GM21576 (cell line): Measurements from ENCODE around the gene REV3L.
"Not testable (repeated sequence)": the region's sequence is repeated elsewhere in the genome, so short reads cannot be mapped to it uniquely, and the experiment has no call there.

Experiments
- ATAC-seq: cut with Tn5 transposase; IDR thresholded peaks from one replicate; pipeline ENCODE4 v1.9.1; 2021; ENCODE audit warnings: mild to moderate bottlenecking, moderate library complexity; ENCODE audit not compliant: unreplicated experiment

Gene REV3L

DNA sequence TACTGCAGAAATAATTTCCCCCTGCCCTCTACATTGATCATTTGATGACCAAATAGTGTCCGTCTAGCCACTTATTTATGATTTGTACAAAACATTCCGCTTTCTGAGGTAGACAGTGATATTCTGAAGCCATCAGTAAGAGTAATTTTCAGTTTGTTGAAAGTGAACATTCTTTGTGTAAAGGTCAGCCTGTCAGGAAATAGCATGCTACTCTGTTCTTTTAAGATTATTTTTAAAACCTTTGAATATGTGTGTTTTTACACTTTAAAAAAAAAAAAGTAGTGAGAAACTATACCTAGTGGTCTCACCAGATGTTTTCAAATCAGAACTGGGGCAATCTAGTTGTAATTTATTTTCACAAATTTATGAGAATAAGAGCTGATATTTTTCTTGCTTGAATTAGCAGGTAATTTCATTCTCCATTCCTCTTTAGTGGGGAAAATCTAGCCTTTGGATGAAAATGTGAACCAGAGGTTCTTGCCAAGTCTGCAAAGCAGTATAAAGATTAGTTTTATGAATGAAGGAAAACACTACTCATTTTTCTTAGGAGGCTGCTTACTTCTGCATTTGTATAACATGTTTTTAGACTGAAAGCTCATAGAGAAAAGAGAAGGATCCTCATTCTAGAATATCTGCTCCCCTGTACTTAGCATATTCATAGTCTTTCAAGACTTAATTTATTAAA lies 12.1 kb upstream of the REV3L start:
- no peak for ATAC-seq

DNA sequence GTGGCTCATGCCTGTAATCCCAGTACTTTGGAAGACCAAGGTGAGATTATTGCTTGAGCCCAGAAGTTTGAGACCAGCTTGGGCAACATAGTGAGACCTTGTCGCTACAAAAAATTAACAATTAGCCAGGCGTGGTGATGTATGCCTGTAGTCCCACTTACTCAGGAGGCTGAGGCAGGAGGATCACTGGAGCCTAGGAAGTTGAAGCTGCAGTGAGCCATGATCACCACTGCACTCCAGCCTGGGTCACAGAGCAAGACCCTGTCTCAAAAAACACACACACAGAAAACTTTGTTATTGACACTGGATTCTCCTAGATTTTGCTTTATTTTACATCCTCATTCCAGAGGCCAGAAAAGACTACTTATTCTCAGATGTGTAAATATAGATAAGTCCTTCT lies 9.5 kb upstream of the REV3L start:
- ATAC-seq: no peak

DNA sequence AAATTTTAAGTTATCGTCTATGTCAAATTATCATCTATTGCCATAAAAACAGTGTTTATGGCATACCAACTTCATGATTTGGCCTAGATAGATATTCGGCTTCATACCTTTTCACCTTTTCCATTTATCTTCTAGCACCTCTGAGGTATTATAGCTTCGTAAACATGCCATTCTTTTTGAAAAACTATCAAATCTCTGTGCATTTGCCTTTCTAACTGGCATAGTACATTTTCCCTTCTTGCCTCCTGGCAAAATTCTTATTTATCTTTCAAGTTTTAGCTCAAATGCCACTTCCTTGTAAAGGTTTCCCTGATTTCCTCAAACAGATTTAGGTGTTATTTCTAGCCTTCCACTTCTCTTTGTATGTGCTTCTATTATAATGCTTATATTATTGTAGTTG lies 7.0 kb upstream of the REV3L start:
- ATAC-seq: no peak

DNA sequence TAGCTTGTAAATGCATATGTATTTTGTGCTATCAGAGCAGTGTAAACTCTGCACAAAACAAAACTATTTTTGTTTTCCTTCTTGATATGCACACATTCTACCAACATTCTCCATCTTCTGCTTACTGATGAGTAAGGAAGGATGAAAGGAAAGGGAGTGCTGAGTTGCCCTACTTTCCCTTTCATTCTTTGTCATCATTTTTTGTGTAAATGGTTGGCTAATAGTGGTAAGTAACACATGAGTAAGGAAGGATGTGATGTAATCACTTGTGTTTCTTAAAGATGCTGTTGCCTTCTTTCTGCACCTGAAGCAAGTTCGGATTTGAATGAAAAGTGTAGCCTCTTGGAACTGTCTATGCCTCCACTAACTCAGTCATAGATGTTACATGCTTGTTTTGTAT lies 4.6 kb upstream of the REV3L start:
- ATAC-seq: no peak

DNA sequence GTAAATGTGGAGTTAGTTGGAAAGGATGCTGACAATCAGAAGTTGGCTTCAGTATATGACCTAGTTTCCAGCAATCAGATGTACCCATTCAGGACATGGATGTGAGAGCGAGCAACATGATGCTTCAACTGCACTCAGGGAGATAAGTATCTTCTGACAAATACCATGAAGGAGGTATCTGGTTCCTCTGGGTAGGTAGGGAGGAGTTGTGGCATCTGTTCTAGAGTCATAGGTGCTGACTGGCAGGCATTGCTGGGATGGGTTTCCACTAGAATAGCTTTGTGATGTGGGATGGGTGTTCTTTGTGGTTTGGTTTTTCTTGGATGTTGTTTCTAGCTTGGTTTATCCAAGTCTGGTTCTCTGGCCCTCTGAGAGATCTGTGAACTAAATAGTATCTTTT lies 3.9 kb upstream of the REV3L start:
- no peak for ATAC-seq

DNA sequence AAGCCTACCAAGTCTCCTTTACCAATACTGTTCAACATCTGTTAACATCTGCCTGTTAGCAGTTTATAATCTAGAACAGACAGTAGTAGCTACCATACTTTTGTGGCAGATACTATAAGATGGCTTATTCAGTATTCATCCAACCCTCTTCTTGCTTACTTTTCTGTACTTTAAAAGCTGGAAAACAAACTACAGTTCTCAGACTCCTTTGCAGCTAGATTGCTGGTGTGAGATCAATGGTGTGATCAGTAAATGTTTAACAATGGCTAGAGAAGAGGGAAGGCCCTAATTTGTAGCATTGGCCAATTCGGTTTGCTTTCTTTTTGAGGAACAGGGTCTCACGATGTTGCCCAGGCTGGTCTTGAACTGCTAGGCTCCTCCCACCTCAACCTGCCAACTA lies 3.5 kb upstream of the REV3L start:
- no peak for ATAC-seq

DNA sequence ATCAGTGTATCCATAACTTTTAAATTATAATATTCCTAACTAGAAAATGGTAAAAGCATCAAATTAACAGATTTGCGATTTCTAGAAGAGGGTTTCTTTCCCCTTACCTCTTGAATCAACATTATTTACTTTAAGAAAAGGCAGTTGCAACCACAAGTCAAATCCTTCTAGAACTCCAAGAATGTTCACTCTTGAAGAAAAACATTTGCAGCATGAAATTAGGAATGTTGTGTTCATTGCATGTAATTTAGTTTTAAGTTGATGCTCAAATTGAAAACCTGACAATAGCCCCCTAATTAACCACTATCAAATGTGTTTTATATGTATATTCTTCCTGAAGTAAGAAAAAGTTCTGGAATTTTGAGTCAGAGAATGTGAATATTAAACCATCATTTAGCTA lies 2.3 kb upstream of the REV3L start:
- ATAC-seq: no peak

DNA sequence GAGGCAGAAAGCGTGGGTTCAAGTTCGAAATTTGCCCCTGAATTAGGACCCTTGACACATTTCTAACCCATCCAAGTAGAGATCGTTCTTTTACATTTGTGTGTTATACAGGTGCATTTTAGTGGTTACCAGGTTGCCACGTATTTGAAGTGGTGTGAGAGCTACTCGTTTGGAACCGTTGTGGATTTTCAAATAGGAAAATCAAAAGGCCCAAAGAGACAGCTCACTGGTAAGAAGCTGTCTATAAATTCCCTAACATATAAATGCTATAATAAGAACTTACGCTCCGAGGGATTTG lies 1.6 kb upstream of the REV3L start:
- ATAC-seq: no peak

DNA sequence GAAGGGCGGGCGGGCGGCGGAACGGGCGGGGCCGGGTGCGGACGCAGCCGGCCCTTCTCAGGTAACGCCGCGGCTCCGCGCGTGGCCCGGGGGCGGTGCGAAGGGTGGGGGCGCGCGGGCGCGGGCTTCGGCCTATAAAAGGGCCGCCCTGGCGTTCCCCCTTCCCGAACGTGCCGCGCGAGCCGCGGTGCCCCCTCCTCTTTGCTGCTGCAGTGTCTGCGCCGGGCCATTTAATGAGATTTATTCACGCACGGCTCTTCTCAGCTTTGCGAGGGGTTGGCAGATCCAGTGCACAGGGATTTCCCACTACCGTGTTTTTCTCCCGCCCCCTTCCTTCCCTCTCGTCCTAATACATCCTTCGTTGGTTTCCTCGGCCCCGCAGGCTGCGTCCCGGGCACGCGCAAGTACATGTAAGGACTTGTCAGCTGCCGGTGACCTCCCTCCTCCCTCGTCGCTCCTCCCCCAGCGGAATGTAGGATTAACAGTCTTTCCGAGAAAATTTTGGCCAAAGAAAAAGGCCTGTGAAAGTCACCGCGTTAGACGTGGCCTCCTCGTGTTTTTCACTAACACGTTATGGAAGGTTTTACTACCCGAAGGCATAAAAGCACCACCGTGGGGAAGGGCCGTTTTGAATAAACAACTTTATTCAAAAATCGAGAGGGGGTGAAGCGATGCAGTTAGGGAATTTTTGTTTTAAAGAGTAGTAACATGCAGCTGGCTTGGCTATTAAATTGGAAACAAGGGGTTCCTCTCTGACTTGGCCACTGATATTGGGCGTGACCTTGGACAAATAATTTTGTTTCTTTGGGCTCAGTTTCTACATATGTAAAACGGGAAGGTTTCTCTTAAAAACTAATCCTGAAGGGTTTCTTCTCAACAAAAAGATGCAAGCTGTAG lies 966 bp upstream of the REV3L start:
- peak; percentile 41 for ATAC-seq

DNA sequence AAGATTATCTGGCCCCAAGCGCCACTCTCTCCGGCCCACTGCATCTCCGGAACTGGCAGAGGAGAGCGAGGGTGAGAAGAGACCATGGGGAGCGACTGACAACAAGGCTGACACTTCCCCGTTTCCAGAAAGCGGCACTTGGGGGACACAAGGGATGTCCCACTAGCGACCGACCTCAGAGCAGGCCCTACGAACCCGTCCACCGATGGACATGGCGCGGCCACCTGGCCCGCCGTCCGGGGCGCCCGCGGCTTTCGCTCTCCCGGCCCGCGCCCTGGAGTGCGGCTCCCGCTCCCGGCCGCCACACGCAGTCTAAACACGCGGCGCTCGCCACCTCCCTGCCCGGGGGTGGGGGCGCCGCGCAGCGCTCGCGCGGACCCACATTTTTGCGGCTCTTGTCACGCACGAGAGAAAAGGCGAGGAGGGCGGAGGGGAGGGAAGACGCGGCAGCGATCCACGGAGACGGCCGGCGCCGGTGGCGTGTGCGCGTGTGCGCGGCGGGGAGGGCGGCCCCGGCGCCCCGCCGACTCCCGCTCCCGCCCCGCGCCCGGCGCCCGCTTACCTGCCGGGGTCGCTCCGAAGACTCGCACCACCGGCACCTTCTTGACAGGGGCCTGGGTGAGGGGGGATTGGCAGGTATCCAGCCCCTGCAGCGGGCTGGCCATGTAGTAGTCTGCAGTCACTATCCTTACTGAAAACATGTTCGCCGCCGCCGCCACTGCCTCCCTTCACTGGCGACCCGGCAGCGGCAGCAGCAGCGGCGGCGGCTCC lies 645 bp downstream of the REV3L start:
- peak; percentile 22 for ATAC-seq

DNA sequence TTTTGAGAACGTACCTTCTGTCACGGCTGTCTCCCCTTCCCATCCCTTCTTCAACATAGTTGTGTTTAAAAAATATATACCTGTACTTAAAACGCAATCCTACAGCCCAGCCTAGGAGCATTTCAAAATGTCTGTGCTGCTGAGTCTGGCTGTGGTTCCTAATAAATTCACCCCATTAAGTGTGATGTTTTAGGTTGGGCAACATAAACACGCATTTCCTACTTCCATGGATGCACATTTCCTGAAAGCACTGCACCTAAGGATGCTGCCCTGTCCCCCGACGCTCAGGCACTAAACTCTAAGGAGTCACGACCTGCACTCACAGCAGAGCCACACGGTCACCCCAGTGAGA lies 1.2 kb downstream of the REV3L start:
- ATAC-seq: no peak

DNA sequence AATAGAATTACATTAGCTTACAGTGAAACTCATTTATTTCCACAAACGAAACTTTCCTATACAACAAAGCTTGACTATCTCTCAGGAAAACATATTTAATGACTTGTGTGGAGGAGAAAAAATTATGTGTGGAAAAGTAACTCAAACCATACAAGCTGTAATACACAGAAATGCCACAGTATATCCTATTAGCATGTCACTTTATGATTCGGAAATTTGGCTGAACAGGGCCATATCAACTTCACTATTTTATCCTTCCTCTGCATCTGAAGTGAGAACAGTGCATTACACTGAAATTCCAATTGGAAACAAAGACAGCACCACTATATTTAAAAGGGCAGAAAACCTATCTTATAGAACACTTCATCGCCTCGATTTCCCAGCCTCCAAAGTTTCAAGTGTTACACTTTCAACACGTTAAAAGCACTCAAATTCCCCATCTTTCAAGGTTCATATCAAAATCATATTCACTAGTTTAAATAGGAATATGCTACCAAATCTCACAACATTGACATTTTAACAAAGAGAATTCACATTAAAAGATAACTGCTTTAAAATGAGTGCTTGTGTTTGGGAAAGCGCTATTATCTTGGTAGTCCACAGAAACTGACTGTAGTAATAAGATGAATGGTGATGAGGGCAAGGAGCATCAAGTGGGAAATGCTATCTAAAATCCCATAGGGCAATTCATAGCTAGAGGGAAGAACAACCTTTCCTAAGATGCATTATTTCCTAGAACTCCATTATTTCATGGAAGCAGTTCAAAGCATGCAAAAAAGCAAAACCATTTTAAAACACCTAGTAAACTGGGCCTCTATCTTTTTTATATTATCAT lies 1.8 kb downstream of the REV3L start:
- no peak for ATAC-seq

DNA sequence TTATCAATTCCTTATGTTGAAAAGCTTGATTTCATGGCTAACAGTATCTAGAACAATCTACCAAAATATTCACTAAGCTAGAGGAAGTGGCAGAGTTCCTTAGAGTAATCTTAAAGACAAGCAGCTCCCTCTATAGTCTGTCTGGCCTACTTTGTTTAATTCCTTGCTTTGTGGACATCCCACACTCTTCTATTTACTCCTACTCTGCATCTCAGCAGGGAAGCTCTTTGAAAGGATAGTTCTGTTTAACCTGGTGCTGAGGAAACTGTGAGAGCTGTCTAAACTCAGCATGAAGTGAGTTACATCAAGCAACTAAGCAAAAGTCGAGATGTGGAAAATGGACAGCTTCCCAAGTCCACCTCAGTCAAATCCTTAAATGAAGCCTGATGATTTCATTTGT lies 4.3 kb downstream of the REV3L start:
- peak; percentile 31 for ATAC-seq

DNA sequence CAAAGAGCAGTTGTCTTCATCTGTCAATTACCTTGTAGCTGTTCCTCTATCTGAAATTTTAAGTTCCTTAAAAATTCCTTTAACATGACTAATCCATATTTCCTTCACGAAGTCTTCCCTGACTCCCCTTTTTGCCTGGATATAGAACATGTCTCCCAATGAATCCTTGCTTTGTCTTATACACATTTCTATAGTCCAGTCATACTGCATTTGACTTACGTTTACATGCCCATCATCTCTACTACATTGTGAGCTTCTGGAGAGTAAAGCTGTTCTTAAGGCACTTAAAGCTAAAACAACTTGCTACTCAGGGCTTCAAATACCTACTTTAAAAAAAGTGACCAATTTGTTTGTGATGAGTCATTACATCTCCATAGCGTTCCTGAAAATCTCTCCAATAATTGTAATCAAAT lies 4.9 kb downstream of the REV3L start:
- ATAC-seq: no peak

DNA sequence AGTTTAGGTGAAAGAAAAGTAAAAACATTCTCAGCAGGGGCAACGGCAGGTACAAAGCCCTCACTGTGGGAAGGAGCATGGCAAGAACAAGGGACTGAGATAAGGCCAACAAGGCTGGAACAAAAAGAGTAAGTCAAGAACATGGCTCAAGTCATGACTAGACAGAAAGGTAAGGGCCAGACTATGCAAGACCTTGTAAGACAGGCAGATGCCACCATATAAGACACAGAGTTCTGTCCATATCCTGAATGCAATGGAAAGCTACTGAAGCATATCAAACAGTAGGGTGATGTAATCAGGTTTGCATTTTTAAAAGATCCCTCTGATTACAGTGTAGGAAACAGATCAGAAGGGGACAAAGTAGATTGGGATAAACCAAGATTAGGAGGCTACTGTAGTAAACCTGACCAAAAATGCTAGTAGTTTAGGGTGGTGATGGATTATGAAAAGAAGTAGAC lies 5.5 kb downstream of the REV3L start:
- ATAC-seq: peak; percentile 44

DNA sequence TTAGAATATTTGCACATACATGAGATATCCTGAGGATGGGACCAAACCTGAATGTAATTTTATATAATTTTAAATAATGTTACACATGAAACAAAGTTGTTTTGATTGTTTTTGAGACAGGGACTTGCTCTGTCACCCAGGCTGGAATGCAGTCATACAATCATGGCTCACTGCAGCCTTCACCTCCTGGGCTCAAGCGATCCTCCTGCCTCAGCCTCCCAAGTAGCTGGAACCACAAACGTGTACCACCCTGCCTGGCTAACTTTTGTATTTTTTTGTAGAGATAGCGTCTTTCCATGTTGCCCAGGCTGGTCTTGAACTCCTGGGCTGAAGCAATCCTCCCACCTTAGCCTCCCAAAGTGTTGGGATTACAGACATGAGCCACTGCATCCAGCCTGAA lies 7.0 kb downstream of the REV3L start:
- not testable (repeated sequence) for ATAC-seq

DNA sequence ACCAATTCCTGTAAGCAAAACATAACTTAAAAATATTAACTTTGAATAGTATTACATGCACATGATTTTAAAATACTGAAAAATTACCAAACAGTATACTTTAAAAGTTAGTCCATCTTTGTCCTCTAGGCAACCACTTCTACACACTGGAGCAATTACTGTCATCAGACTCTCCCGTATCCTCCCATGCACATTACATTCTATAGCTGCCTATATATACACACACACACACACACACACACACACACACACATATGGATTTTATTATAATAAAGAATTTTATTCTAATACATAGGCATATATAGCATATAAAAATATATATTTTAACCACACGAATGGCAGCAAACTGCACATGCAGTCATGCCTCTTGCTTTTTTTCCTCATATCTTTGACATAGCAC lies 8.2 kb downstream of the REV3L start:
- ATAC-seq: no peak

DNA sequence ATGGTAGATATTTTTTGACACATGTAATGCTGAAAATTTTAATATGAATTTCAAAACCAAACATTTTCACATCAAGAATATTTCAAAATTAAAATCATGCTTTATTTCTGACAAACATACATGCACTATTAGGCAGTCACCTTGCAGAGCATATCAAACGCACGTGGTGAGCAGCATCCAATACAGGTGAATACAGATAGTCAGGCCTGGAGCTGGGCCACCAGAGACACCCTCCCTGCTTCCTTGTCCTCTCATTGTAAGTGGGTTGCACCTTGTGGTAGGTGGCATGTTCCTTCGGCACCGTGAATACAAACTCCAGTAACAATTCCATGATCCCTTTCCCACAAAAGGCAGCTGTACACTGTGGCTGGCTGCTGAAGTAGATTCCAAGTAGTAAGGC lies 8.9 kb downstream of the REV3L start:
- ATAC-seq: no peak

DNA sequence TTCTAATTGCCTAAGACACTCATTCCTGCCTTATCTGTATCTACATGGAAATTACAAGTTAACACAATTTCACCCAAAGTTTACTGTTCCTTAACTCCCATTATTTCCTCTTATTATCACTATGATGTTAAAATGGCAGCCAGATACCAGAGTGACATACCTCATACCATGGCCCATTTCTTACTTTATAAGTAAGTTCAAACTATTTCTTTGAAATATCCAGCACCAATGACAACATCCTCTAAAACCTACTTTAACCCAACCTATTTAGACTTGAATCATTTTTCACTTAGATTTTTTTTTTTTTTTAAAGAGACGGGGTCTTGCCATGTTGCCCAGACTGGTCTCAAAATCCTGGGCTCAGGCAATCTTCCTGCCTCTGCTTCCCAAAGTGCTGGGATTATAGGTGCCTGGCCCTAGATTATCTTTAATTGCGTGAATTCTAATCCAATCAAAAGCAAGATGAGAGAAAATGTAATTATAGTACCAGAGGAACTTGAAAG lies 10.0 kb downstream of the REV3L start:
- no peak for ATAC-seq

DNA sequence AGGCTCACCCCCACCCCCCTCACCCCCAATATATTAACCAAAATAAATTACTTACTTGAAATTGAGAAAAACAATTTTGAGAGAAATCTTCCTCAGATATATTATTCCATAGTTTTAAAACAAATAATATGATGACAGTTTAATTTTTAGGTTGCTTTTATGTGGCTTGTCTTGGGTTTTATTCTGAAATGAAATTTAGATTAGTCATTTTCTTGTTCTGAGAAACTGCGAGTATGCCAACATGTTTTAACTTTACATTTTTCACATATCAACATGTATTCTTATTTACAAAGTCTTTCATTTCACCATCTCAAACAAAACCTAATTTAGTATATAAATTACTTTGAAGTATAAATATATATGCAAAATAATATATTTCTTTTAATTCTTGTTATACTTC lies 11.1 kb downstream of the REV3L start:
- ATAC-seq: no peak

DNA sequence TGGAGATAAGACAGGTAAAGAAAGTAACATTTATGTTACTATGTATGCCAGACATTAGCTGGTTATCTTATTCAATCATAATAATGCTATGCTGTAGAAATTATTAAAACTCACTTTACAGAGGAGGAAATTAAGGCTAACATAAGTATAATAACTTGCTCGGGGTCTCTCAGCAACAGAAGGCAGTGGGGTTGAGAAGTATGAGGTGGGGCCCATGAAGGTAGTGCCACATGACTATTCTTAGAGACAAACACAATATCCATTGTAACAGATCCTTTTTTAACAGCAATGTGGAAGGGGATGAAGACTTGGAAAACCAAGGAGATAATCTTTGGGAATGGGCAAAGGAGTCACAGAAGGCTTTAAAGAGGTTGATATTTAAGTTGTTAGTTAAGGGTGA lies 11.5 kb downstream of the REV3L start:
- ATAC-seq: no peak
